GM18517 (cell line): Measurements from ENCODE around the gene TMEM220.
"Not testable (repeated sequence)": the region's sequence is repeated elsewhere in the genome, so short reads cannot be mapped to it uniquely, and the experiment has no call there.

Experiments used
- ATAC-seq: cut with Tn5 transposase; IDR thresholded peaks from one replicate; pipeline ENCODE4 v1.9.1; 2021; ENCODE audit warnings: mild to moderate bottlenecking, moderate library complexity; ENCODE audit not compliant: unreplicated experiment

TMEM220 gene

DNA sequence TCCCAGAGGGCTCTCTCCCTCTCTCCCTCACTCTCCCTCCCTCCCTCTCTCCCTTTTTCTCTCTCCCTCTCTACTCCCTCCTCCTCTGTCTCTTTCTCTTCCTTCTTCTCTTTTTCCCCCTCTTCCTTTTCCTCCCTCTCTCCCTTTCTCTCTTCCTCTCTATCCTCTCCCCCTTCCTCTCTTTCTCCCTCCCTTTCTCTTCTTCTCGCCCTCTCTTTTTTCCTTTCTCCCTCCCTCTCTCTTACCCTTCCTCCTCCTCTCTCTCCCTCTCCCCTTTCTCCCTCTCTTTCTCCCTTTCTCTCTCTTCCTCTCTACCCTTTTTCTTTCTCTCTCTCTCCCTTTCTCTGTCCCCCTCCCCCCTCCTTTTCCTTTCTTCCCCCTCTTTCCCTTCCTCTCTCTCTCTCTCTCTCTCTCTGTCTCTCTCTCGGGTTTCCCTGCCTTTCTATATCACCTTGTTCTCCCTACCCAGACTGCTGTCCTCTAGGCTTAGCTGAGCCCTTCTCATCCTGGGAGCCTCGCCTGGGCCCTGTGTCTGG is 25.8 kb upstream of the TMEM220 start:
- no peak for ATAC-seq

DNA sequence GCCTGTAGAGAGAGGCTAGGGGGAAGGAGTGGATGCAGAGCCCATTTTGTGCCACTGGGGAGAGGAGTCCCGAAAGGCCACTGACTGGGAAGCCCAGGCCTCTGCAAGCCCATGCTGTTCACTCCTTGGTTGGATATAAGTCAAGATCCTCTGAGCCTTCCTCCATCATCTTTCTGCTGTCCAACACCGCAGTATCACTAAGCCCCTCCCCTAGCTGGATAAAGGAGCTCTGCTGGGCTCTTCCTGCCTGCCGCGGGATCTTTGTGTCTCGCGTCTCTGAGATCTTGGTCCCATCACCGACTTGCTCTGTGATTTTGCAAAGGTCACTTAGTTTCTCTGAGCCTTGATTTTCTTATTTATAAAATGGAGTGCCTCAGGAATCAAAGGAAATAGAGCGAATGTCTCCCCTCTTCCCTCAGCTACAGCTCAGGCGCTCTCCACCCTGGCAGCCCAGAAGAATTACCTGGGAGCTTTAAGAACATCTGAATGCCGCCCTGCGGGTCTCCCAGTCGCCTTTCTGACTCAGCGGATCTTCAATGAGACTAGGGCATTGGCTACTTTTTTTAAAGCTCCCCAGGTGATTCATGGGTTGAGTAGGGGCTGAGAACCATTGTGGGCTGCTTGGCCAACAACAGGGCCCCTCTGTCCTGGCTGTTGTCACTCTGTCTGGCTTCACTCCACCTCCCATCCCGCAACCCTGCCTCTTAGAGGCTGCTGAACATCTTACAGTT is 25.2 kb upstream of the TMEM220 start:
- no peak for ATAC-seq

GRCh38 chr17:10754109-10754508 is 24.3 kb upstream of the TMEM220 start:
- no peak for ATAC-seq

- no peak for ATAC-seq
Measured at GRCh38 chr17:10752696-10753095, 22.9 kb upstream of the TMEM220 start.

DNA sequence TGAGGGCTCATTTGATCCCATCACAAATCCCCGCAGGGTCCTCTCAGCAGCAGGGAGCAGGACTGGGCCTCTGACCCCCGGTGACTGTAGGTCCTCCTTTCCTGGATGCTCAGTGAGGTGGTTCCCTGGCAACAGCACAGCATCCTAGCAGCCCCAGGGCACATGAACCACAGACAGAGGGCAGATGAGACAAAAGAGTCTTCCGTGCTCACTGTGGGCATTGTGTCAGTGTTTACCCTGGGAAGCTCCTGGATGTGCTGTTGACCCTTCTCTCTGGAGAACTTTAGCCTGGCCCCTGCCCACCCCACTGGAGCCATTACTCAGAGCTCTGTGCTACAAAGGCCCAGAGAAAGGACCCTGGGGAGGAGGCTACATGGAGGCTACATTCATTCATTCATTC is 21.7 kb upstream of the TMEM220 start:
- ATAC-seq: no peak

GRCh38 chr17:10750210-10750609 is 20.4 kb upstream of the TMEM220 start:
- no peak for ATAC-seq

DNA sequence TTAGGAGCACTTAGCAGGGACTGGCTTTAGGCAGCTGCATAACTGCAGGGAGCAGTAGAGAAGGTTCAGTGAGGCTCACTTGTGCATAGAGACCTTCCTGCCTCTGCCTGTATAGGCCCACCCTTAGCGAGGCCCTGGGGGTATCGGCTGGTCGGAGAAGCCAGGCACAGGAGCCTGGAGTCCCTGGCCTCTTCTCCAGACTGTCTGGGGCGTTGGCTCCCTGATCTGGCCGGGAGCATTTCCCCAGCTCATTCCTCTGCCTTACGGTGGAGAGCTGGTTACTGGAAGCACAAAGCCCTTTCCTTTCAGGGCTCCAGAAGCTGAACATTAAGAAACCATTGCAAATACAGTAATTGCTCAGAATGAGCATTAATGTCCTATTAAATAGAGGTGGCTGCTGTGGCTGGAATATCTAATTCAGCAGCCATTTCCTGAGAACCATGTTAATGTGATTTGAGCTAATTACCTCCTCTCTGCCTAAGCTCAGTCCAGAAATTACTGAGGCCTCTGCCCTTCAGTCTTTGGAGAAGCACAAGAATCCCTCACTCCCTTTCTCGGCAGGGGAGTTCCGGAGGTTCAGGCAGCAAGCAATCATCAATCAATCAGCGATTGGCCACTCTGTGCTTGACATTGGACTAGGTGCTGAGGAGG is 18.8 kb upstream of the TMEM220 start:
- ATAC-seq: no peak

DNA sequence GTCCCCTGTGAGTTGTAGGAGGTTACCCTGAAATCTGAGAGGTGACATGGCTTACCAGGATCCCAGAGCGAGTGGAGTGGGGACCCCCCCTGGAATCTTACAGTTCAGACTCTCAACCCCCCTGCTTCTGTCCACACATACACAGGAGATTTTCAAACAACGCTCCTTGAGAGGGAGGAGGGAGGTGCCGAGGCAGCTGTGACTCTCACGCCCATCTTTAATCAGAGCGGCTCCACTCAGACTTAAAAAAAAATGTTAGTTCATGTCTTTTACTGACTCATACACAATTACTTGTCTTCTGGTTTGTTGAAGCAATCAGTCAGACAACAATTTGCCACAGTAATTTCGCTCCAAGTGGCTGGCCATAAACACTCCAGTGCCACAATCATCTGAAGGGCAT is 15.4 kb upstream of the TMEM220 start:
- no peak for ATAC-seq

DNA sequence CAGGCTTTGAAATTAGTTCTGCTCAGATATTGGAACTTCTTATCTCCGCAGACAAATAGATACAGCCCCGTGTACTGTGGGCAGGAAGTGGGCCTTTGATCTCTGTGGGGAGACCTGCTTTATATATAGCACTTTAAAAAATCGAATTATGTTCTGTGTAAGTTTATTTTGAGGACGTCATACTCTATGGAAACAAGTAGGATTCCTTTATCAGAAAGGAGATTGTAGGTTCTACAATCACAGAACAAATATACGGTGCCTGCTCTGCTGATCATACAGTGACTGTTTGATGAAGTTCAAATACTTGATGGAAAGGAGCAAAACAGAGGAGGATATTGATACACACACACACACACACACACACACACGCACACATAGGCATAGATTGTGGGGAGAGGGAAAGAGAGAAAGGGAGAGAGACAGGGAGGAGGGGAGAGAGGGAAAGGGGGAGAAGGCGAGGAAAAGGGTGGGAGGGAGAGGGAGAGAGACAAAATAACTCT is 14.7 kb upstream of the TMEM220 start:
- ATAC-seq: no peak

DNA sequence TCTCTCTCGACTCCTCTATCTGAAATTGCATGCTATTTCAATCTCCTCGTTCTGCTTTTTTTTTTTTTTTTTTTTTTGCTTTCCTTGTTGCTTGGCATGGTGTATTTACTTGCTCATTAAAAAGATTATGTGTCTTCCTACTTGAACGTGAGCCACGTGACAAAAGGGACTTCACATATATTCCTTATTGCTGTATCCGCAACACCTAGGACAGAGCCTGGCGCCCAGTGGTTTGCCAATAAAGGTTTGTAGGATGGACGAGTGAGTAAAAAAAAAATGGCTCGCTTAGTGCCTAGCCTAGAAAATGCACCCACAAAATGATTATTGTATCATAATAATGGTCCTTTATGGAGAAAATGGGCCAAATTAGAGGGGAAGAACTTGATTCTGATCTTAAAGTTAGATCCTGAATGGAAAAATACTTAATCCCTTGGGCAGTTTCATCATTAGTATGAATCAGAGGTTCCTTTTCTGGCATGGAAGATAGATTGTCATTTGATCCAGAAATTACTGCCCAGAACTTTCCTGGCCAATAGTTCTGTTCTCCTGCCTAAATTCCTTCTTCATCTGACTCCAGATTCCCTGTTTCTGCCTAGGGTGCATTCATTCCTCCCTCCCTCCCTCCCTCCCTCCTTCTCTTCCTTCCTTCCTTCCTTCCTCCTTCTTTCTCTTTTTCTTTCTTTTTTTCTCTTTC is 13.6 kb upstream of the TMEM220 start:
- no peak for ATAC-seq

- ATAC-seq: no peak
Measured at GRCh38 chr17:10742431-10742830, 12.6 kb upstream of the TMEM220 start.

- no peak for ATAC-seq
Measured at GRCh38 chr17:10741416-10742135, 11.8 kb upstream of the TMEM220 start.

DNA sequence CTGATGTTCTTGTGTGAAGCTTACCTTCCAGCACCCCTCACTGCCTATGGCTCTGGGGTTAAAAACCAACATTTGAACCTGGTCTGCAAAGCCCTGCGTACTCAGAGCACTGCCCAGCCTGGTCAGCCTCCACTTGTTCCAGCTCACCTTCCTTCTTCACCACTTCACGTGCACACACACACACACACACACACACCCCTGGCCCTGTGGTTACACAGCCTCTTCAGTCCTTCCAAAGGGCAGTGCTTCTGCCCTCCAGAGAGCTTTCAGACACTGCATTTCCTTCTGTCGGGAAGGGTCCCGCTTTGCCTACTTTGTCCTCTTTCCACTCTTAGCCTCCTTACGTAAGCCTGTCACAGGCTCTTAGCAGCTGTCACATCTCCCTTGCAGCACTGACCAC is 9.6 kb upstream of the TMEM220 start:
- no peak for ATAC-seq

DNA sequence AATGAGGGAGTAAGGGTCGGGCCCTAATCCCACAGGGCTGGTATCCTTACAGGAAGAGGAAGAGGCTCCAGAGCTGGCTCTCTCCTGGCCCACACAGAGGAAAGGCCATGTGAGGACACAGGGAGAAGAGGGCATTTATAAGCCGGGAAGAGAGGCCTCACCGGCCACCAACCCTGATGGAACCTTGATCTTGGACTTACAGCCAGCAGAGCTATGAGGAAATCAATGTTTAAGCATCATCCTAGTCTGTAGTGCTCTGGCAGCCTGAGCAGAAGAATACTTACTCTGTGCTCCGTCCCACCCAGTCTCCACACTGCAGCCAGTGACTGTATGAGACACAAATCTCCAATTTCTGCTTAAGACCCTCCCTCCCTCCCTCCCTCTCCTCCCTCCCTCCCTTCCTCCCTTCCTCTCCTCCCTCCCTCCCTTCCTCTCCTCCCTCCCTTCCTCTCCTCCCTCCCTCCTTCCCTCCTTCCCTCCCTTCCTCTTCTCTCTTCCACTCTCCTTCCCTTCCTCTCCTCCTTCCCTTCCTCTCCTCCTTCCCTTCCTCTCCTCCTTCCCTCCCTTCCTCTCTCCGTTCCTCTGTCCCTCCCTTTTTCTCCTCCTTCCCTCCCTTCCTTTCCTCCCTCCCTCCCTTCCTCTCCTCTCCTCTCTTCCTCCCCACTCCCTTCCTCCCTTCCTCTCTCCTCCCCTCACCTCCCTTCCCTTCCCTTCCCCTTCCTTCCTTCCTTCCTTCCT is 8.9 kb upstream of the TMEM220 start:
- no peak for ATAC-seq

DNA sequence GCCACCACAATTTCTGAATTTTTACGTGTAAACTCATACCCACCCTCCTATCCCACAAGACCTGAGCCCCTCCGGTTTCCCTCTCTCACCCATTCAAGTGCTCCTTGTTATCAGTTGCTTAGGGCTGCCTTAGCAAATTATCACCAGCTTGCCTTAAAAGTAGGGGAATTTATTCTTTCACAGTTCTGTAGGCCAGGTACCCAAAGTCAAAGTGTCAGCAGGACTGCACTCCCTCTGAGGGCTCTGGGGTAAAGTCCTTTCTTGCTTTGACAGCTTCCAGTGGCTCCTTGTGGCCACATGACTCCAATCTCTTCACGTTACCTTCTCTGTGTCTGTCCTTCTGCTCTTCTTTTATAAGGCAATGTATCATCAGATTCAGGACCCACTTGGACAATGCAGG is 7.9 kb upstream of the TMEM220 start:
- no peak for ATAC-seq

- ATAC-seq: no peak
Measured at GRCh38 chr17:10737168-10737622, 7.4 kb upstream of the TMEM220 start.

DNA sequence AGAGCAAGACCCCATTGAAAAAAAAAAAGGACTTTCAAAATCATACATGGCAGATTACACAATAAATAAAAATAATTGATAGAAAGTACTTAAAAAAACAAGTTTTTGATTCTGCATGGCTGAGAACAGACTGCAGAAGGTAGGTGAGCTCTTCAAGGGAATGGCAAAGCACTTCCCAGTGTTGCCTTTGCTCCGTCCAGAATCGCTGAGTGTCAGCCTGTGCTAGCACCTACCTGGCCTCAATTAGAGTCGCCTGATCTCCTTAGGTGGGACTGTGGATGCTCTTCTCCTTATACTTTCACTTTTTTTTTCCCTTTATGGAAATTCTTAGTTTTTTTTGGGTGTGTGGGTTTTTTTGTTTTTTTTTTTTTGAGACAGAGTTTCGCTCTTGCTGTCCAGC is 6.0 kb upstream of the TMEM220 start:
- ATAC-seq: no peak

DNA sequence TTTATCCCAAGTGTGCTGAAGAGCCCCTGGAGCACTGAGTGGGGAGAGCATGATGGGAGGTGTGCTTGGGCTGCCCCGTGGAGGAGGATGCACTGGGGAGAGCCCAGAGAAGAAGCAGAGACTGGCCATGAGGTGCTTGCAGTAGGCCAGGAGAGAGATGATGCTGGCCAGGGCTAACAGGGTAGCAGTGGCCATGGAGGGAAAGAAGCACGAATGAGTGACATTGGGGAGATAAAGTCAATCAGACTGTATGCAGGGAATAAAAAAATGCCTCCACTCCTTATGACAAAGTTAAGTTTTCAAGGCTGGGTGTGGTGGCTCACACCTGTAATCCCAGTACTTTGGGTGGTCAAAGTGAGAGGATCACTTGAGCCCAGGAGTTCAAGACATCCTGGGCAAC is 5.4 kb upstream of the TMEM220 start:
- no peak for ATAC-seq

DNA sequence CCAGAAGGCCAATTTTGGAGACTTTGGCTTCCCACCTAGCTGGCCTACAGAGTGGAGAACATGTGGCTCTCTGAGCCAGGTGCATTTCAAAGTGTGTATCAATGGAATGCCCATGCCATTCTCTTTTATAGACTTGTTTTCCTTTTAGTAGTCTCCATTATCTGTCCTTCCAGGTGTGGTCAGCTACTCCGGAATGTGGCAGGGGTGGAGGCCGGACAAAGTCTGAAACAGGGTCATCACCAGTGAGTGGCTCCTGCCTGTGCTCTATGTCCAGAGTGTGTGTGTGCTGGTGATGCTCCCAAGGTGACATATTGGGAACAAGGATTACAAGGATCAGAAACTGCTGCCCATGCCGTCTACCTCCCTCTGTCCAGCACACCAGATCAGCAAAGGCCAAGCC is 3.8 kb upstream of the TMEM220 start:
- no peak for ATAC-seq

- not testable (repeated sequence) for ATAC-seq
Measured at GRCh38 chr17:10732121-10732520, 2.3 kb upstream of the TMEM220 start.
